Glomerular endothelial cell (primary cell): ENCODE results near the gene CEND1. TPM values are rescaled to one million over a fixed set of nuclear protein-coding genes. Genes with fewer than 3 reads are reported as not detected.

Experiments used
- total RNA-seq: library from RNA; depleted of rRNA; stranded (reverse); fragments of >200 nt; gene quantifications from 2 replicates; pipeline ENCODE4 v1.2.3, GENCODE V29; 2015

CEND1 gene
- total RNA-seq, 1 donor from 2014 or later: 0.58 TPM

Other genes with a start within 250 kb of the CEND1 start
- gene LMNTD2, start 229.4 kb downstream of the CEND1 start, total RNA-seq: 1.3 and 3.3 TPM in 2 replicates
- gene RASSF7, start 229.1 kb downstream of the CEND1 start, total RNA-seq: 17.6 and 24.2 TPM in 2 replicates
- gene PHRF1, start 213.6 kb downstream of the CEND1 start, total RNA-seq: 22.4 and 46.5 TPM in 2 replicates
- gene IRF7, start 174.1 kb downstream of the CEND1 start, total RNA-seq: 22.8 and 66.5 TPM in 2 replicates
- gene CDHR5, start 165.1 kb downstream of the CEND1 start, total RNA-seq: not detected in 2 replicates
- not detected in 2 replicates for gene SCT, start 162.9 kb downstream of the CEND1 start, total RNA-seq
- gene DRD4, start 152.8 kb downstream of the CEND1 start, total RNA-seq: not detected in 2 replicates
- gene DEAF1, start 94.9 kb downstream of the CEND1 start, total RNA-seq: 58.0 and 59.3 TPM in 2 replicates
- 25.1 and 25.3 TPM in 2 replicates for gene TMEM80, start 94.3 kb downstream of the CEND1 start, total RNA-seq
- 18.1 and 20.0 TPM in 2 replicates for gene EPS8L2, start 83.9 kb downstream of the CEND1 start, total RNA-seq
- gene TALDO1, start 42.6 kb downstream of the CEND1 start, total RNA-seq: 224 and 252 TPM in 2 replicates
- gene GATD1, start 12.6 kb downstream of the CEND1 start, total RNA-seq: 37.6 and 47.2 TPM in 2 replicates
- 16.1 and 20.9 TPM in 2 replicates for gene SLC25A22, start 8.2 kb upstream of the CEND1 start, total RNA-seq
- gene PIDD1, start 15.1 kb upstream of the CEND1 start, total RNA-seq: 27.4 and 47.9 TPM in 2 replicates
- 621 and 670 TPM in 2 replicates for gene RPLP2, start 19.9 kb upstream of the CEND1 start, total RNA-seq
- 27.4 and 58.0 TPM in 2 replicates for gene PNPLA2, start 28.8 kb upstream of the CEND1 start, total RNA-seq
- 13.5 and 19.4 TPM in 2 replicates for gene CRACR2B, start 37.8 kb upstream of the CEND1 start, total RNA-seq
- 569 and 728 TPM in 2 replicates for gene CD151, start 42.9 kb upstream of the CEND1 start, total RNA-seq
- gene POLR2L, start 52.4 kb upstream of the CEND1 start, total RNA-seq: 125 and 145 TPM in 2 replicates
- gene TSPAN4, start 52.8 kb upstream of the CEND1 start, total RNA-seq: 121 and 134 TPM in 2 replicates
- gene CHID1, start 120.7 kb upstream of the CEND1 start, total RNA-seq: 83.5 and 87.7 TPM in 2 replicates
- 93.7 and 129 TPM in 2 replicates for gene AP2A2, start 135.8 kb upstream of the CEND1 start, total RNA-seq
- gene MUC6, start 246.6 kb upstream of the CEND1 start, total RNA-seq: not detected in 2 replicates